ENCODE results near the gene MSRB1. TPM values are rescaled to one million over a fixed set of nuclear protein-coding genes. Genes with fewer than 3 reads are reported as not detected.

MSRB1 gene
- total and polyA plus RNA-seq, 2 donors (not counting 3 experiments of a cell fraction or from before 2014, with no cell fraction given): 25.0 to 42.1 TPM

- Histone ChIP-seq H3K27ac (ENCODE audit: insufficient read depth, low read depth, low read length) (no peak overlapping the region), H4K20me1 (replicated peaks; ENCODE audit: control insufficient read depth, extremely low read depth, insufficient read depth, low read length) (no peaks in the 10 kb centered on the region), H3K9me3 (replicated peaks; ENCODE audit: control insufficient read depth, insufficient read depth, low read length) (no peaks in the 10 kb centered on the region), H3K36me3 (ENCODE audit: control insufficient read depth in 2 of 2, extremely low read depth in 1 of 2, insufficient read depth in 2 of 2, low read length in 2 of 2) (peaks cover 0 to 7% of the 10 kb centered on the region in 2 experiments), H3K9ac (replicated peaks; ENCODE audit: extremely low read depth, insufficient read depth, low read length) (no peak overlapping the region), H3K4me1 (ENCODE audit: control insufficient read depth, extremely low read depth, insufficient read depth, low read length) (peaks cover 18% of the 10 kb centered on the region), H3K4me2 (ENCODE audit: insufficient read depth, low read length) (peak overlapping the region; percentile 67), H3K9me1 (replicated peaks; ENCODE audit: control insufficient read depth, extremely low read depth, insufficient read depth, low read length) (no peaks in the 10 kb centered on the region), H3K27me3 (ENCODE audit: control insufficient read depth in 2 of 2, insufficient read depth in 2 of 2, low read length in 2 of 2) (peaks cover 36 to 38% of the 10 kb centered on the region in 2 experiments), H3K79me2 (ENCODE audit: control insufficient read depth, insufficient read depth, low read length) (peaks cover 5% of the 10 kb centered on the region), H3K4me3 (replicated peaks in 1 of 3; ENCODE audit: insufficient read depth in 1 of 3, low read depth in 1 of 3, low read length in 3 of 3) (no peak overlapping the region), H2AFZ (ENCODE audit: low read depth, low read length) (no peak overlapping the region)
- intact Hi-C loops (cut with micrococcal nuclease) (no loop called here), dilution Hi-C loops (cut with MboI; ENCODE audit: extremely low pct_ligation_motif_present, low sequenced_read_pairs) (no loop called here)
- POLR2A ChIA-PET: no interaction called here
- no peak for FAIRE-seq
- CTCF ChIA-PET: interaction anchor here (1.6 to 2.2 kb wide), 2 partner anchors 18 to 155 kb away, joined by 6 to 9 read pairs; no protein-coding TSS in a partner anchor
- TF ChIP-seq GATA2 (IDR thresholded peaks at IDR 0.05; ENCODE audit: insufficient read depth, insufficient read length, low read depth, low read length) (no peak), POLR2A (IDR thresholded peaks at IDR 0.05; ENCODE audit: low read depth, low read length) (no peak), JUN (IDR thresholded peaks at IDR 0.05; ENCODE audit: borderline replicate concordance, insufficient read depth, insufficient read length, low read depth) (no peak), EZH2 (IDR thresholded peaks at IDR 0.05; ENCODE audit: borderline replicate concordance, low read depth, low read length, severe bottlenecking) (no peak), MYC (IDR thresholded peaks at IDR 0.05; ENCODE audit: low read depth, low read length) (no peak), FOS (IDR thresholded peaks at IDR 0.05; ENCODE audit: borderline replicate concordance, insufficient read depth, low read length) (no peak)
- no TSS peak for BruUV-seq (replicated peaks)
- DNase-seq (ENCODE audit: low read depth, low spot score): no peak
Measured at GRCh38 chr16:1985466-1986150, 42.6 kb upstream of the MSRB1 start.

Measured in endothelial cell of umbilical vein (primary cell).